HG03457 (cell line): Measurements from ENCODE around the gene DLG2.

Source experiments
- ATAC-seq: cut with Tn5 transposase; IDR thresholded peaks from one replicate; pipeline ENCODE4 v1.9.1; 2021; ENCODE audit warnings: moderate number of reproducible peaks; ENCODE audit not compliant: unreplicated experiment

The DLG2 gene

GRCh38 chr11:84929738-84930137 lies 697.4 kb downstream of the DLG2 start:
- ATAC-seq, result no peak

- ATAC-seq, result no peak
Observed at GRCh38 chr11:84924154-84924692, 702.9 kb downstream of the DLG2 start.

GRCh38 chr11:84923489-84923888 lies 703.7 kb downstream of the DLG2 start:
- ATAC-seq, result no peak

- no peak for ATAC-seq
Observed at GRCh38 chr11:84922836-84923235, 704.3 kb downstream of the DLG2 start.

GRCh38 chr11:84922212-84922805 lies 704.8 kb downstream of the DLG2 start:
- ATAC-seq, result no peak

GRCh38 chr11:84914511-84914910 lies 712.6 kb downstream of the DLG2 start:
- ATAC-seq, result no peak

GRCh38 chr11:84909740-84910139 lies 717.4 kb downstream of the DLG2 start:
- no peak for ATAC-seq

GRCh38 chr11:84906995-84907394 lies 720.1 kb downstream of the DLG2 start:
- no peak for ATAC-seq

GRCh38 chr11:84905411-84905810 lies 721.7 kb downstream of the DLG2 start:
- ATAC-seq, result no peak

GRCh38 chr11:84902445-84902844 lies 724.7 kb downstream of the DLG2 start:
- ATAC-seq, result no peak

- ATAC-seq, result no peak
Observed at GRCh38 chr11:84901991-84902390, 725.2 kb downstream of the DLG2 start.

GRCh38 chr11:84899740-84900139 lies 727.4 kb downstream of the DLG2 start:
- no peak for ATAC-seq

- no peak for ATAC-seq
Observed at GRCh38 chr11:84899134-84899533, 728.0 kb downstream of the DLG2 start.

- no peak for ATAC-seq
Observed at GRCh38 chr11:84894666-84895065, 732.5 kb downstream of the DLG2 start.

- no peak for ATAC-seq
Observed at GRCh38 chr11:84890676-84891075, 736.5 kb downstream of the DLG2 start.

- ATAC-seq, result no peak
Observed at GRCh38 chr11:84889556-84889955, 737.6 kb downstream of the DLG2 start.

- peak; percentile 59 for ATAC-seq
Observed at GRCh38 chr11:84887055-84887629, 740.0 kb downstream of the DLG2 start.

GRCh38 chr11:84886344-84886743 lies 740.8 kb downstream of the DLG2 start:
- ATAC-seq, result no peak

- no peak for ATAC-seq
Observed at GRCh38 chr11:84884836-84885235, 742.3 kb downstream of the DLG2 start.

GRCh38 chr11:84882056-84882455 lies 745.1 kb downstream of the DLG2 start:
- ATAC-seq, result no peak

GRCh38 chr11:84871116-84871515 lies 756.0 kb downstream of the DLG2 start:
- no peak for ATAC-seq

- ATAC-seq, result no peak
Observed at GRCh38 chr11:84870486-84870885, 756.7 kb downstream of the DLG2 start.

- ATAC-seq, result no peak
Observed at GRCh38 chr11:84866922-84867321, 760.2 kb downstream of the DLG2 start.
